HL-60/S4 treated with retinoic acid at 250 ng/mL for 4 days and 3 days (cell line): ENCODE measurements around the gene CNGA3.

ENCODE experiments used
- in situ Hi-C: fragments of 300-500 bp; cut with MboI; formaldehyde crosslinking; loops from 2 replicates; pipeline ENCODE4 v1.7.0; 2022; ENCODE audit warnings: low sequenced_read_pairs

CNGA3 gene

DNA sequence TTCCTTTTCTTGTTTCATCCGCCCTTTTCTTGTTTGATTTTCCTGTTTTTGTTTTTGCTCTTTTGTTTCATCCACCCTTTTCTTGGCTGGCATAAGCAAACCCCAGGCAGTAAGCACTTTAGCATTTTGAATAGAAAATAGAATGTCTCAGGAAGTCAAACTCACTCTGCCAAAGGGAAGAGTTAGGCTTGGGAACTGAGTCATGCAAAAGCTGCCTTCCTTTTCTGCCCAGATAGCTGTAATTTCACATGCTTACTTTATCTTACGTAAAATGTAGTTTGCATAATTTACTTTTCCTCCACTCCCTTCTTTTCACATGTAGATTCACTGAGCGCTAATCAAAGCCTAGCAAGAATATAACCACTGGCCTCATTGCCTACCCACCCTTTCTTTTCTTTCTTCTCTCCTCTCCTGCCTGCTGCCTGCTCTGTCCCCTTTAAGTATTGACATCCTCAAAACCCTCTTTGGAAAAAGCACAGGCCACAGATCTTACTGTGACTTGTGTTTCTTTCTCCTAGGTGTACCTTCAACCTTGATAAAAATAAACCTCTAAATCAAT lies 48.4 kb downstream of the CNGA3 start:
- in situ Hi-C loops: no loop called here

DNA sequence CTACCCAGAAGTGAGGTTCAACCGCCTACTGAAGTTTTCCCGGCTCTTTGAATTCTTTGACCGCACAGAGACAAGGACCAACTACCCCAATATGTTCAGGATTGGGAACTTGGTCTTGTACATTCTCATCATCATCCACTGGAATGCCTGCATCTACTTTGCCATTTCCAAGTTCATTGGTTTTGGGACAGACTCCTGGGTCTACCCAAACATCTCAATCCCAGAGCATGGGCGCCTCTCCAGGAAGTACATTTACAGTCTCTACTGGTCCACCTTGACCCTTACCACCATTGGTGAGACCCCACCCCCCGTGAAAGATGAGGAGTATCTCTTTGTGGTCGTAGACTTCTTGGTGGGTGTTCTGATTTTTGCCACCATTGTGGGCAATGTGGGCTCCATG lies 49.7 kb downstream of the CNGA3 start:
- in situ Hi-C loops: no loop called here

DNA sequence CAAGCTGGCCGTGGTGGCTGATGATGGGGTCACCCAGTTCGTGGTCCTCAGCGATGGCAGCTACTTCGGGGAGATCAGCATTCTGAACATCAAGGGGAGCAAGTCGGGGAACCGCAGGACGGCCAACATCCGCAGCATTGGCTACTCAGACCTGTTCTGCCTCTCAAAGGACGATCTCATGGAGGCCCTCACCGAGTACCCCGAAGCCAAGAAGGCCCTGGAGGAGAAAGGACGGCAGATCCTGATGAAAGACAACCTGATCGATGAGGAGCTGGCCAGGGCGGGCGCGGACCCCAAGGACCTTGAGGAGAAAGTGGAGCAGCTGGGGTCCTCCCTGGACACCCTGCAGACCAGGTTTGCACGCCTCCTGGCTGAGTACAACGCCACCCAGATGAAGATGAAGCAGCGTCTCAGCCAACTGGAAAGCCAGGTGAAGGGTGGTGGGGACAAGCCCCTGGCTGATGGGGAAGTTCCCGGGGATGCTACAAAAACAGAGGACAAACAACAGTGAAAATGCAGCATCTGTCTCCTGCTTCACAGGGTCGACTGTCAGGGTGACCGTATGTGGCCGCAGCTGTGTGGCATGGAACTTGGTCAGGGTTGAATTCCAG lies 50.6 kb downstream of the CNGA3 start:
- in situ Hi-C loops: no loop called here

DNA sequence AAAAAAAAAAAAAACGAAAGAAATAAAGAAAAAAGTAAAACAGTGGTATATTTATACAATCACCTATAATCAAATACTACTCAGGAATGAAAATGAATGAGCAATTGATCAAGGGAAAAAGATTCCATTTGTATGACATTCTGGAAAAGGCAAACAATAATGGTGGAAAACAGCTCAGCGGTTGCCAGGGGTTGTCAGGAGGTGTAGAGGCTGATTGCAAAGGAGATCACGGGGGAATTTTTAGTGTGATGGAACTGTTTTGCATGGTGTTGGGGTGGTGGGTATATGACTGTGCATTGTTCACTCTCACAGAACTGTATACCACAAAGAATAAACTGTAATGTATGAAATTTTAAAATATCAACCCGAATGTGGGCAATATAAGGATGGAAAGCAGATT lies 52.9 kb downstream of the CNGA3 start:
- in situ Hi-C loops: no loop called here

DNA sequence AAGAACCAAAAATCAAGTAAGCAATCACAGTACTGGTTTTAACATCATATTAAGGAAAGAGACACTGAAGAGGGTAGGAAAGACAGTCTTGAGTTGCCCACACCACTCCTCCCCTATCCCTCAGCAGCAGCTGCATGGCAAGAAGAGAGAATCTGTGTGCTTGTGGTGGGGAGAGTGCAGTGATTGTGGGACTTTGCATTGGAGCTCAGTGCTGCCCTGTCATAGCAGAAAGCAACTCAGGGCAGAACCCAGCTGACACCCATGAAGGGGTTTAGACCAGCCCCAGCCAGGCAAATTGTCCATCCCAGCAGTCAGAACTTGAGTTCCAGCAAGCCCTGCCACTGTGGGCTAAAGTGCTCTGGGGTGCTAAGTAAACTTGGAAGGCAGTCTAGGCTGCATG lies 57.6 kb downstream of the CNGA3 start:
- in situ Hi-C loops: loop anchor here (25.0 kb wide), 1 partner anchor 433 kb away; no protein-coding TSS in a partner anchor

DNA sequence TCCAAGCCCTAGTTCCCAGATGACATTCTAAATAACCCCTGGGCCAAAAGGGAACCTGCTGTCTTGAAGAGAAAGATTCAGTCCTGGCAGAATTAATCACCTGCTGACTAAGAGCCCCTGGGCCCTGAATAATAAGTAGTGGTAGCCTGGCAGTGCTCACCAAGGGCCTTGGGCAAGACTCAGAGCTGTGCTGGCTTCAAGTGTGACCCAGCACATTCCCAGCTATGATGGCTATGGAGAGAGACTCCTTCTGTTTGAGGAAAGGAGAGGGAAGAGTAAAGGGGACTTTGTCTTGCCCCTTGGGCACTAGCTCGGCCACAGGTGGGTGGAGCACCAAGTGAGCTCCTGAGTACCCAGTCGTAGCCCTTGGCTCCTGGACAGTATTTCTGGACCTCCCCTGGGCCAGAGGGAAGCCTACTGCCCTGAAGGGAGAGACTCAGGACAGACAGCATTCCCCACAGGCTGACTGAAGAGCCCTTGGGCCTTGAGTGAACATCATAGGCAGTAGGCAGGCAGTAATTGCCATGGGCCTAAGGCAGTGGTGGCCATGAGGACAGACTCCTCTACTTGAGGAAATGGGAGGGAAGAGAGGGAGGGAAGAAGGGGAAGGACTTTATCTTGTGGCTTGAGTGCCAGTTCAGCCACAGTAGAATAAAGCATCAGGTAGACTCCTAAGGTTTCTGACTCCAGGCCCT lies 58.4 kb downstream of the CNGA3 start:
- in situ Hi-C loops: loop anchor here (25.0 kb wide), 1 partner anchor 433 kb away; no protein-coding TSS in a partner anchor

DNA sequence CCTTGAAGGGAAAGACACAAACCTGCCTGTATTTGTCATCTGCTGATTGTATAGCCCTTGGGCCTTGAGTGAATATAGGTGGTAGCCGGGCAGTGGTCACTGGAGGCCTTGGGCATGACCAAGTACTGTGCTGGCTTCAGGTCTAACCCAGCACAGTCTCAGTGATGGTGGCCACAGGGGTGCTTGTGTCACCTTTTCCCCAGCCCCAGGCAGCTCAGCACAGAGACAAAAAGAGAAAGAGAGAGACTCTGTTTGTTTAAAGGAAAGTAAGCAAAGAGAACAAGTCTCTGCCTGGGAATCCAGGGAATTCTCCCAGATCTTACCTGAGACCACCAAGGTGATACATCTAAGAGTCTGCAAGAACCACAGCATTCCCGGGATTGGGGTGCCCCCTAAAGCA lies 59.0 kb downstream of the CNGA3 start:
- in situ Hi-C loops: loop anchor here (25.0 kb wide), 1 partner anchor 432 kb away; no protein-coding TSS in a partner anchor

DNA sequence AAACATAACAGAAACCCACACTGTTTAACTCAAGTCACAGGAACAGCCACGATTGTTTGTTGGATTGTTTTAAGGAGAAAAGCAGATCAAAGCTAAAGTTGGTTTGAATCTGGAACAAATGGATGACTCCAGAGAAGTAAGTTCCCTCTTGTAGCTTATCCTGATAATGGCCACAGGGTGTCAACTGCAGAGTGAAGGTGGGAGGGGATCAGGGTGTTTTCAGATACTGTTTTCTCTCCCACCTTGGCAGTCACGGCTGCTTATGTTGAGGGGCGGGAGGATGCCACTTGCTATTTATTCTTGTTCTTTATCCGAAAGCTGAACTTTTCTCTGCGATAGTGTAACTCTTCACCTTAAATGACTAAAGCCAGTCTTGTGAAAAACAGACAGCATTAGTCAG lies 61.9 kb downstream of the CNGA3 start:
- in situ Hi-C loops: loop anchor here (25.0 kb wide), 1 partner anchor 429 kb away; no protein-coding TSS in a partner anchor

DNA sequence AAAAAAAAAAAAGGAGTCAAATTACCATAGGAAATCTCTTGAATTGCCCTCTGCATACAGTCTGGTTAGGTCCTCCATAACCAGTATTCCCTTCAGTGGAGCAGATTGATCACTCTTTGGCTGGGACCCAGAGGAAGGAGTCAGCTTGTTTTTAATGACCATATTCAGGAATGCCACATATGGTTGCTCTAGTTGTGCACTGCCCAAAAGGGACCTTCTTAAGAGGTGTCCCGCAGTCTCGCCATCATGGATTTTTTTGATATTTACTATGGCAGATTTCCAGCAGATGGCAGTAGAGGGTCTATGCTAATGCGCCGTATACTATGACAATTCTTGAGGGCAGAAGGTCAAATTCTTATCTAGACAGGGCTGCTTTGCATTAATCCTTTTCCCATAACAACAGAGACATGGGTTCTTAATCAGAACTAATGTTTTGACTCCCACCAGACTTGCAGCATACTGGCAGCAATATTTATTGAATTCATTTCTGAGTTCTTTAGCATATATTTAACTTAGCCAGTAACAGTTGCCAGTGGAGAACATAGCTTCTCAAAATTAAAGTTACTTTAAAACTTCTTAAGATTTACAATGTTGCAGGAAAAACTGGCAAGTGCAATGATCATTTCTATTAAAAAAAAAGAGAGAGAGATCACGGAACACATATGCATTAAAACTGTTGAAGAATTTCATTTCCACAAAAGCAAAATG lies 66.6 kb downstream of the CNGA3 start:
- in situ Hi-C loops: loop anchor here (25.0 kb wide), 1 partner anchor 424 kb away; no protein-coding TSS in a partner anchor

DNA sequence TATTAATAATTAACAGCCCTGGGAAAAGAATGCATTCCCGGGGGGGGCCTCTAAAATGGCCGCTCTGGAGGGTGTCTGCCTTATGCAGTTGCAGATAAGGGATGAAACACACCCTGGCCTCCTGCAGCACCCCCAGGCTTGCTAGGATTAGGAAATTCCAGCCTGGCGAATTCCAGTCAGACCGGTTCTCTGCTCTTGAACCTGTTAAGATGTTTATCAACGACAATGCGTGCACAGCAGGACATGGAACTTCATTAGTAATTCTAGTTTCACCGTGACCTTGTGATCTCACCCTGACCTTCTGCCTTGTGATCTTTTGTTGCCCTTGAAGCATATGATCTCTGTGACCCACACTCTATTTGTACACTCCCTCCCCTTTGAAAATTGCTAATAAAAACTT lies 68.0 kb downstream of the CNGA3 start:
- in situ Hi-C loops: loop anchor here (25.0 kb wide), 1 partner anchor 423 kb away; no protein-coding TSS in a partner anchor

DNA sequence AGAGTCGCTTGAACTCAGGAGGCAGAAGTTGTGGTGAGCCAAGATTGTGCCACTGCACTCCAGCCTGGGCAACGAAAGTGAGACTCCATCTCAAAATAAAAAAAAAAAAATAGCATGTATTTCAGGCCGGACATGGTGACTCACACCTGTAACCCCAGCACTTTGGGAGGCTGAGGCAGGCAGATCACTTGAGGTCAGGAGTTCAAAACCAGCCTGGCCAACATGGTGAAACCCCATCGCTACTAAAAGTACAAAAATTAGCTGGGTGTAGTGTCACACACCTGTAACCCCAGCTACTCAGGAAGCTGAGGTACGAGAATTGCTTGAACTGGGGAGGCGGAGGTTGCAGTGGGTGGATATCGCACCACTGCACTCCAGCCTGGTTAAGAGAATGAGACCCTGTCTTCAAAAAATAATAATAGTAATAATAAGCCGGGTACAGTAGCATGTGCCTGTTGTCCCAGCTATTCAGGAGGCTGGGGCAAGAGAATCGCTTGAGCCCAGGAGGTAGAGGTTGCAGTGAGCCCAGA lies 69.5 kb downstream of the CNGA3 start:
- in situ Hi-C loops: loop anchor here (25.0 kb wide), 1 partner anchor 422 kb away; no protein-coding TSS in a partner anchor

DNA sequence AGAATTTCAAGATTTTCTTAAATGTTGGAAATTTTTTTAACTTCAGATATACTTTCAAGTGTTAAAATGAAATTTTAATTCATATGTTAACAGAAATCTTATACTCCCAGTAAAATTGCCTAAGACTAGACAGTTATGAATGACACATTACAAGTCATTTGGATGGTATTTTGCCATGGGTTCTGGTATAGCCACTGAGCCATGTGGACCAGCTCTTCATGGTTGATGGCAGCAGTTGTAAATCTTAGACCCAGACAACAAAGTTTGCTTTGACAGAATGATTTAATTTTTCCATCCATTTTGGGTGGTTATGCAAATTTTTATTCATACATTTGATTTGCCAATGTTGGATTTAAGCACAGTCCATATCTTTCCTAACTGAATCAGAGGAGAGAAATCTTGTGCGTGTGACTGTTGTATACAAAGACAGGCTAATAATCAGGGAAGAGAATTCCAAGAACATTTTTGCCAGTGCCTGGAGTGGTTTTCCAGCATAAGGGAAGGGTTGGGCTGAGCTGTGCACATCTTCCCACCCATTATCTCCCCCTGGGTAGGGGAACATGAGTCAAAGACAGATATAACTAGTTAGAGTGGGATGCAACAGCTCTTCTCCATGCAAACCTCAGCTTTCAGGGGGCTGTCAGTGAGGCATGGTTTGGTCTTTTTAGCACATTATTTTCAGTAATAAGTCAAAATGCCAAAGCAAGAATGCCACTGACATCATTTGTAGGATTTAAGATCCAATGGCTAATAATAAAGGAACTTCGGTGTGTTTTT lies 70.3 kb downstream of the CNGA3 start:
- in situ Hi-C loops: loop anchor here (25.0 kb wide), 1 partner anchor 421 kb away; no protein-coding TSS in a partner anchor

DNA sequence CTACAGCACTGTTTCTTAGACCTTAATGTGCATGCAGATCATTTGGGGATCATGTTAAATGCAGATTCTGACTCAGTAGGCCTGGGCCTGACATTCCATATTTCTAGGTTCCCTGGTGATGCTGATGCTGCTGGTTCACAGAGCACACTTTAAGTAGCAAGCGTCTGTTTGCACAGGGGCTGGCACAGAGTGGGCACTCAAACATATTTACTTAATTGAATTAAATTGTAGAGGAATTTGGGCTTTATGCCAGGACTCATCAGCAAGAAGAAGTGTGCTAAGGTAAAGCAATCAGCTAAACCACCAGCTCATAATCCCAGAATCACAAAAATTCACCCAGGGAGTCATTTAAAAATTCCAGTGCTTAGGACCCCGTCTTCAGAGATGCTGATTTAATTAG lies 73.3 kb downstream of the CNGA3 start:
- in situ Hi-C loops: loop anchor here (25.0 kb wide), 1 partner anchor 418 kb away; no protein-coding TSS in a partner anchor

DNA sequence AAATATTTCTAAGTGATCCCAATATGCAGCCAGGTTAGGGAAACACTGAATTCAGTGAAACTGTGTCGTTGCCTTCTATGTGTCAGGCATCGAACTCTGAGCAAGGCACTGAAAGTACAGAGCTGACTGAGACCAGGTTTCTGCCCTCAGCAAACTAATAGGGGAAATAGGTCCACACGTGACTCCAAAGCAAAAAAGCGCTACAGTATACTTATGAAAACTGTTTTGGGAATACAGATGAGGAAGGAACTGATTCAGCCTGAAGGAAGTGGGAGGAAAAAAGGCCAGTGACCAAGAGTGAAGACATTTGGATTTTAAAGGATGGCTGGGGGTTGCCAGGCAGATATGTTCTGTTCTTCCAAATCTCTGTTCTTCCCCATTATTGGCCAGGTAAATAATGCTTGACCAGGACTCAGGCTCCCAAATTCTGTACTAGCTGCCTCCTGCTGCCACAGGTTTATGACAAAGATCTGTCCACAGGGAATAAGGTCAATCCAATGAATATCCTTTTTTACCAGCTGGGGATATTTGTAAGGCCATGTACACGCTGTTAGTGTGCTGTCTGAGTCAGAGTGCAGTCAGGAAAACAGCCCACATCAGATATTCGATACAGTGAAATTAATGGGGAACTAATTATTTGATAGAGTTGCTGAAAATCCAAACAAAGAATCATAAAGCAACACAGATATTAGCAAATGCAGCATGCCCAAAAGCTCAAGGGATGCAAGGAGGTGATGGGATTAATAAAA lies 73.9 kb downstream of the CNGA3 start:
- in situ Hi-C loops: loop anchor here (25.0 kb wide), 1 partner anchor 417 kb away; no protein-coding TSS in a partner anchor

DNA sequence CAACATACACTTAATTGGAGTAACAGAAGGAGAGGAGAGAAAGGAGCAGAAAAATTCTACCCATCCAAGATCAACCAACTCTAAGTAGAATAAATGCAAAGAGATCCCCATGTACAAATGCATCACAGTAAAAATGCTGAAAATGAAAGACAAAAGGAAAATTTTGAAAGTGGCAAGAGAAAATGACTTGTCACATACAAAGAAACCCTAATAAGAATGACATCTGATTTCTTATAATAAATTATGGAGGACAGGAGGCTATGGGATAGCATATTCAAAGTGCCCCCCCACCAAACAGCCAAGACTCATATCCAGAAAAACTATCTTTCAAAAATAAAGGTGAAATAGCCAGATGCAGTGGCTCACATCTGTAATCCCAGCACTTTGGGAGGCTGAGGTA lies 76.2 kb downstream of the CNGA3 start:
- in situ Hi-C loops: loop anchor here (25.0 kb wide), 1 partner anchor 415 kb away; no protein-coding TSS in a partner anchor

DNA sequence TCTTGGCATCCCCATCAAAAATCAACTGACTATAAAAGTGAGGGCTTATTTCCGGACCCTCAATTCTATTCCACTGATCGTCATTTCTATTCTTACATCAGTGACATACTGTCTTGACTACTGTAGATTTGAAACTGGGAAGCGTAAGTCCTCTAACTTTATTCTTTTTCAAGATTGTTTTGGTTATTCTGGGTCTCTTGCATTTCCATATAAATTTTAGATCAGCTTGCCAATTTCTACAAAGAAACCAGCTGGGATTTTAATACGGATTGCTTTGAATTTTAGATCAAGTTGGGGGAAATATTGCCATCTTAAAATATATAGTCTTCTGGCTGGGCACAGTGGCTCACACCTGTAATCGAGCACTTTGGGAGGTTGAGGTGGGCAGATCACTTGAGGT lies 80.5 kb downstream of the CNGA3 start:
- in situ Hi-C loops: no loop called here

DNA sequence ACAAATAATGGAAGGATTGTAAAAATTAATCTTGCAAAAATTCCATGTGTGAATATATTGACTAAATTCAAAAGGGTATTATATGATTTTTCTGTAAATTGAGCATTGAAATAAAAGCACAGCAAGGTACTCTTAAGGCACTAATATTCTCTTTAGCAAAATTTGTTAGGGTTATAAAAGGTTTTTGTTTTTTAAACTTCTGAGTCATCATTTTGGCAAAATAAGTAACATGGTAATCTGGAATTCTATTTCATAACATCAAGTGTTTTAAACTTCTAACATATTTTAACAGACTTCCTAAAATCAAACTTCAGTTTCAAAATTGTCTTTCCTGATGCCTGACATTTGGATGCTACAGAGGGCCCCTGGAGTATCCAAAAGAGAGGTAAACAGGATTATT lies 85.9 kb downstream of the CNGA3 start:
- in situ Hi-C loops: no loop called here

DNA sequence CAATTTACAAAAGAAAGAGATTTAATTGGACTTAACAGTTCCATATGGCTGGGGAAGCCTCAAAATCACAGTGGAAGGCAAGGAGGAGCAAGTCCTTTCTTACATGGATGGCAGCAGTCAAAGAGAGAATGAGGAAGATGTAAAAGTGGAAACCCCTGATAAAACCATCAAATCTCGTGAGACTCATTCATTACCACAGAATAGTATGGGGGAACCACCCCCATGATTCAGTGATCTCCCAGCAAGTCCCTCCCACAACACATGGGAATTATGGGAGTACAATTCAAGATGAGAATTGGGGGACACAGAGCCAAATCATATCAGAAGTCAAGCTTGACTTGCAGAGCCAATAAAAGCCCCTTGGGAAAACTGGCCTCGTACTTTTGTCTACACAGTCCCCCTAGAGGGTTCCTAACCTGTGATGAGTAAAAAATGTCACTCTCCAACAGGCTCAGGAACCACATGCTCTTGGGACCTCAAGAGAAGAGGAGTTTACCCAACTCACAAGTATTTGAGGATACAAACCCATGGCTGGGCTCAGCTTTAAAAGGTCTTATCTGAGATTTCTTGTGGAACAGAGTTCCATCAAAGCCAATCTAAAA lies 87.2 kb downstream of the CNGA3 start:
- in situ Hi-C loops: no loop called here

DNA sequence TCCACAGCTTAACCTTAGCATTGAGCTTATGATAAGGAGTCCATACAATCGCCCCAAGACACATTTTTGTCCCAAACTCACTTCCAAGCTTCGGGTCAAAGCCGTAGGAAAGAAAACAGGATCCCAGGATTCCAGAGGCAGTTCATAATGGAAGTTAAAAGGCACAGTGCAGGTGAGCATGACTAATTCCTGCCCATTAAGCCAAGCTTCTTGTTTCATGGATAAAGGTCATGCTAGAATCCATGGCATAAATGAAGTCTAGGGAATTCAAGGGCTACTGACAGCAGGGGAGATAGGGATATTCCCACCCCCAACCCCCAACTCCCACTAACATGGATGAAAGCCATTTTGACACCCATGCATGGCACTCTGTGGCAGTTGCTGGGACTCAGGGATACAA lies 88.2 kb downstream of the CNGA3 start:
- in situ Hi-C loops: no loop called here
